Embryonic facial prominence (tissue), 1 donor: ENCODE results near the gene IGFL4.
A peak's percentile ranks its signal among the peaks of the same experiment; 100 is the strongest.

Source experiments
- DNase-seq: peaks from one replicate; pipeline ENCODE4 v3.0.0-alpha.2; 2016; ENCODE audit errors: extremely low spot score

IGFL4 gene

DNA sequence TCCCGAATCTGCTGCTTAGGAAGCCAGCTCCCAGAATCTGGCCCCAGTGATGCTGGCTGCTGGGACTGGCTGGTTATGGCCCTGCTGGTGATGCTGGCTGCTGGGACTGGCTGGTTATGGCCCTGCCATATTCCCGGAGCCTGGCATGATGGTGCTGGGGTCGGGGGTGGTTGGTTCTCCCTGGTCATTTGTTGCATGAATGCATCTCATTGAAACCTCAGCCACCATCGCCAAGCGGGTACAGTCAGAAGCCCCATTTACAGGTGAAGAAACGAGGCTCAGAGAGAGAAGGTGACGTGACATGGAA is 20.0 kb downstream of the IGFL4 start:
- no peak for DNase-seq

DNA sequence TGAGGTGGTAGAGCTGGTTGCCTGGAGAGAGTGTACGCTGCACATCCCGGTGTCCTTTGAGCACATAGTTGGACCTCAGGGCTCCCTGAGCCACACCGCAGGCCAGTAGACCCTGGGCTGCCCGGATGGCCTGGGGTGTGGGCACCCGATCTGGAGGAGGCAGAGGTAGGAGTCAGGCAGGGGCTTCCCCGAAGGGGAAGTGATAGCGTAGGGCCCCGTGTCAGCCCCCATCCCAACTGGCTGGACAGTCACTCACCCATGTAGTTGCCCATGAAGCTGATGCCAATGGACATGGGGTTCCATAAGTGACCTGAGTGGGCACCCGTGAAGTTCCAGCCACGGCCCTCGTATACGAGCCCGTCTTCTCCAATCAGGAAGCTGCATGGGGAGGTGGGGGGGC is 21.5 kb downstream of the IGFL4 start:
- no peak for DNase-seq

DNA sequence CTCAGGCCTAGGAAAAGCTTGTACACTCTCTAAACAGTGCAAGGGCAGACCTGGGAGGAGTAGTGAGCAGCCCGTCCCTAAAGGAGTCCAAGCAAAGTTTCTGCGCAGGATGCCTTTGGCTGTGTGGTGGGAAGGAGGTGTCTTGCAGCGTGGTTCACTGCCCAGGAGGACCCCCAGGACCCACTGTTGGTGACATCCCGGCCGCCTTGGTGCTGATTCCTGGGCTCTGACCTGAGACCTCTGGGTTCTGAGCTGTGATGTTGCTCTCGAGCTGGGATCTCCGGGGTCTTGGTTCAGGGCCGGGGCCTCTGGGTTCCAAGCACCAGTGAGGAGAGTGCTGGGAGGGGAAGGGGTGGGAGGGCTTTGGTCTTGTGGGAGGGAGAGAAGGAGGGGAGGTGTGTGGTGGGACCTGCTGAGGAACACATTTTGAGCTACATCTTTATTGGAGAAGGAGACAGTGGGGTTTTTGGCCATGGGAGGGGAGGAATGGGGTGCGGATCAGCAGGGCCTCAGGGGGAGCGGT is 22.0 kb downstream of the IGFL4 start:
- no peak for DNase-seq

DNA sequence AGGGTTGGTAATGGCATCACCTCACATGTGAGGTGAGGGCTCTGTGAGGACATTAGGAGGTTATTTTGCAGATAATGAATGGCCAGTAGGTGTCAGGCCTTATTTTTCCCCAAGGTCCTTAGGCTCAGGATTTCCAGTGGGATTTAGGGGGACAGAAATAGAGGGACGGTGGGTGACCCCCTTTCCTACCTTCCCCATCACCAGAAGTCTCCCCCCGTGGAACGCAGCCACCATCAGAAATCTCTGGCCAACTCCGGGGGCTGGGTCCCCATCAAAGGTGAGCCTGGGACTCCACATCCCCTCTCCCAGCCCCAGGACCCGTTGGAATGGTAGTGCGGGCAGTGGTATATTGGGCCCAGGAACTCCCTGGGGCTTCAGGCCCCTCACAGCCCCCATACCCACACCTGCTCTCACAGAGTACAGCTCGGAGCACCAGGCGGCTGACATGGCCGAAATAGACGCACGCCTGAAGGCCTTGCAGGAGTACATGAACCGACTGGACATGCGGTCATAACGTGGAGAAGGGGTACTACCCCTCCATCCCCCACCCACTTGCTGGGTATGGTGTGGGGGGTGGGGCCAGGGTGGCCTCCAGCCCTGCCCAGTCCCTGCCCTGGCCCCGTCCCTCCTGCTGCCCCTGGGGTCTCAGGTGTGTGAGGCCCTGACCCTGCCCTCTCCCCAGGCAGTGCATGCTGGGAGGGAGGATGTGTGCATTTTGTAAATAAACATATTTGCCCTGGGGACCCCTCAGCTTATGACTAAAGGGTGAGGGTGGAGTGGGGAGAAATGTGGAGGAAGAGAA is 22.7 kb downstream of the IGFL4 start:
- DNase-seq, result no peak

DNA sequence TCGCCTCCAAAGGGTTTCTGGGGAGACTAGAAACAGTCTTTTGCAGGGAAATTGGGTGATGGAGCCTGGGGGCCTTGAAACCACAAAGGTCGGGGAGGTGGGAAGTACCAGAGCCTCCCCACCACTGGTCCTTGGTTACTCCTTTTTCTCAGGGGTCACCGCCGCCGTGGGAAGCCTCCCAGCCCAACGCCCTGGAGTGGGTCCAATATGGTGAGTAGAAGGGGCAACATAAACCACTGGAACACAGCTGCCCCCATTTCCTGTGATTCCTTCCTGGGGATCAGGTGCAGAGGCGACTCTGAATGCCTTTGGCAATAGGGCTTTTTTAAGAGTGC is 23.7 kb downstream of the IGFL4 start:
- no peak for DNase-seq

DNA sequence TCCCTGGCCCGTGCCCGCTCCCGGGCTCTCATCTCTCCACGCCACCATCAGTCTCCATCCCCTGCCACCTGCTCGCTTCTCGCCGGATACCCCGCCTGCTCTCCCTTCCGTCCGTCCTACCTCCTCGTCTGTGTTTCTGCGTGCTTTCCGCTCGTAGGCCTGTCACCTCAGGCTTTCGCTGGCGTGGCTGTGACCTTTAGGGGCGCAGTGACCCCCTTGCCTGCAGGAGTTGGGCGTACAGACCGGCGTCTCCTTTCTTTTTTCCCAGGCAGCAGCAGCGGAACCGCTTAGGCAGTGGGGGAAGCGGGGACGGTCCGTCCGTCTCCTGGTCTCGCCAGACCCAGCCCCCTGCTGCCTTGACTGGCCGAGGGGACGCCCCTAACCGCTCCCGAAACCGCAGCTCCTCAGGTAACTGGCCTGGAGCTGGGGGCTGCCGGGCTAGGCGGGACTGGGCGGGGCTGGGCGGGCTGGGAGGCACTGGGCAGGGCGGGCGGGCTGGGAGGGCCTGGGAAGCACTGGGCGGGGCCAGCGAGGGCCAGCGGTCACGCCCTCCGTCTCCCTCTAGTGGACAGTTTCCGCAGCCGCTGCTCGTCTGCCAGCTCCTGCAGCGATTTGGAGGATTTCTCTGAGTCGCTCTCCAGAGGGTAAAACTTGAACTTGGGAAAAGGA is 24.2 kb downstream of the IGFL4 start:
- peak; percentile 28 for DNase-seq

DNA sequence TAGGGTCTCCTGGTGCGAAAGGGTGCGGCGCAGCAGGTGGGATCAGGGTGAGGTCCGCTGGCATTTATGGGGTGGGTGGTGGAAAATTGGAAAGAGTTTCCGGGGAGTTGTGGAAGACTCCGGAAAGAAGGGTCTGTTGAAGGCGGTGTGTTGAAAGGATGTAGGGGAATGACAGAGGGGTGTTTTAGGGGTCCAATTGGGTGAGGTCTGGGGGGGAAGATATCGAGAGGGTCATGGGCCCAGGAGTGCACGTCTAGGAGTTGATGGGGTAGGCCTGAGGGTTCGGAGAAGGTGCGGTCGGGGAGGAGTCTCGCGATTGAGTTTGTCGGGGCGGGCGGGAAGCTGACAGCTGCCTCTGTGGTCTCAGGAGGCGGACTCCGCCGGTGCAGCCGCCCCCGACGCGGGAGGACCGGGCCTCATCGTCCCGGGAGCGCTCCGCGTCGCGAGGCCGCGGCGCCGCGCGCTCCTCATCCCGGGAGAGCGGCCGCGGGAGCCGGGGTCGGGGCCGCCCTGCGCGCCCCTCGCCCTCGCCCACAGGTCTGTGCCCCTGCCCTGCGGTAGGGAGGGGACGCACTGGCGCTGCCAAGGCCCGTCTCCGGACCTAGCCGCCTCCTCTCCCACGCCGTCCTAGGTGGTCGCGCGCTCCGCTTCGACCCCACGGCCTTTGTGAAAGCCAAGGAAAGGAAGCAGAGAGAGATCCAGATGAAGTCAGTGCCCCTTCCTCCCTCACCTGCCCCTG is 24.9 kb downstream of the IGFL4 start:
- no peak for DNase-seq

DNA sequence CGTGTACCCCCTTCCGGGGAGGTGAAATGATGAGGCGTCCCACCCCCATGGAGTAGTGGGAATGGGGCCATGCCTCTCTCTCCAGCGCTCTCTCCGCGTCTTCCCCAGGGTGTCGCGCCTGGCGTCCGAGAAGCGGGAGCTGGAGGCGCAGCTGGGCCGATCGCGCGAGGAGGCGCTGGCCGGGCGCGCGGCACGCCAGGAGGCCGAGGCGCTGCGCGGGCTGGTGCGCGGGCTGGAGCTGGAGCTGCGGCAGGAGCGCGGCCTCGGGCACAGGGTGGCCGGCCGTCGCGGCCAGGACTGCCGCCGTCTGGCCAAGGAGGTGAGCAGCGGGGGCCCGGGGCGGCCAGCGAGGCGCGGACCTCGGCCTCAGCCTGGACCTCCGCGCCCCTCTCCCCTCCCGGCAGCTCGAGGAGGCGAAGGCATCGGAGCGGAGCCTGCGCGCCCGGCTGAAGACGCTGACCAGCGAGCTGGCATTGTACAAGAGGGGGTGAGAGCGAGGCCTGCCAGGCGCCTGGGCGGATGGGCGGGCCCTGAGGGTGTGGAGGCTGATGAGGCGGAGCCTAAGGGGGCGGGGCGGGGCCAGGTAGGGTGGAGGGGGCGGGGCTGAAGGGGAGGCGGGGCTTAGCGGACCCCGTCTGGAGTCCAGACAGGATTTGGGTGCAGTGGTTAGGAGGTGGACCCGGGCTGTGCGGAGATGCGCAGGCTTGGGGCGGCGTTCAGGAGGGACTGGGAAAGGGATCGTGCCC is 25.7 kb downstream of the IGFL4 start:
- no peak for DNase-seq

DNA sequence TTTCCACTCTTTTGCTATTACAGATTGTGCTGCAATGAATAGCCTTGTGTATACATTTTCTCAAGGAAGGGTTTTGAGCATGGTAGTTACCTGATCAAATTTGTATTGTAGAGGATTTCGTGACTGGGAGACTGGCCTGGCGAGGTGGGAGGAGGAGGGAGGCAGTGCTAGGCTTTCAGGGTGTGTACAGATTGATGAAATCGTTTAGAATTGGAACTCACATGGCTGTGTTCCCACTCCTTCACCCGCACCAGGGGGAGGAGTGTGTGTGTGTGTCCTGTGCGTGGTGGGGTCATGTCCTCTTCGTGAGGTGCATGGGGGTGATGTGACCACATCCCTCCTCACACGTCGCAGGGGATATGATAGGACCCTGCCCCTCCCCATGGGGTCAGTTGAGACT is 26.3 kb downstream of the IGFL4 start:
- no peak for DNase-seq

DNA sequence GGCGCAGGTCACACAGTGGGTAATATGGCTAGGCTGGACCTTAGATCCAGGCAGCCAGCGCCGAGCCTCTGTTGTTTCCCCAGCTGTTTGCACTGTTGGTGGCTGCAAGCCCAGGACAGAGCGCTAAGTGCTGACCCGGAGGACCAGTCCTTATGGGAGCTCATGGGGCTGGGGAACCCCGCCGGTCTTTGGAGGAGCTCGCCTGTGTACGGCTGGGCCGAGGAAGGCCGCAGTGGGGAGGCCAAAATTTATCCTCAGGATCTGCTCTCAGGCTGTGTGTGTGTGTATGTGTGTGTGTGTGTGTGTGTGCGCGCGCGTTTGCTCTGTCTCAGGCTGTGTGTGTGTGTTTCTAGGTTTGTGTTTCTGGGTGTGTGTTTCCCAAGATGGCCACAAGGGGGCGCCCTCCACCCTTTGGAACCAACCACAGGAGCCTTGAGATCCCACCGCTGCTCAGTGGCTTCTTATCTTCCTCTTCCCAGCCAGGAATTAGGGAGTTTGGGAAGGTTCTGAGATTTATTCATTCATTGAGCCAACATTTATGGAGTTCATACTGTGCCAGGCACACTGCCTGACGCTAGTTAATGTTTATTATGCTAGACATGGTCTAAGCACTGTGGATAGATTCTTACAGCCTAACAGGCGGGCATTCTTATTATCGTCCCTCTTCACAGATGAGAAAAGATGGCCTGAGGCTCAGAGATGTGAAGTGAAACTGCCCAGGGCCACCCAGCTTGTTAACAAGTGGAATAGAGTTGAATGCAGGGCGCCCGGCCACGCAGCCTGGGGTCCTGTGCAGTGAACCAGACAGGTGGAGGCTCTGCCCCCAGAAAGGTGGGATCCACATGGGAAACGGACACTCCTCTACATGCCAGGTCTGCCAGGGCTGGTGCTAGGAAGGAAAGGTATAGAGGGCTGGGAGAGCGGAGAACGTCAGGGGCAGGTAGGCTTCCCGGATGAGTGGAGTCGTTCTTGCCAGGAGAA is 31.0 kb downstream of the IGFL4 start:
- no peak for DNase-seq

DNA sequence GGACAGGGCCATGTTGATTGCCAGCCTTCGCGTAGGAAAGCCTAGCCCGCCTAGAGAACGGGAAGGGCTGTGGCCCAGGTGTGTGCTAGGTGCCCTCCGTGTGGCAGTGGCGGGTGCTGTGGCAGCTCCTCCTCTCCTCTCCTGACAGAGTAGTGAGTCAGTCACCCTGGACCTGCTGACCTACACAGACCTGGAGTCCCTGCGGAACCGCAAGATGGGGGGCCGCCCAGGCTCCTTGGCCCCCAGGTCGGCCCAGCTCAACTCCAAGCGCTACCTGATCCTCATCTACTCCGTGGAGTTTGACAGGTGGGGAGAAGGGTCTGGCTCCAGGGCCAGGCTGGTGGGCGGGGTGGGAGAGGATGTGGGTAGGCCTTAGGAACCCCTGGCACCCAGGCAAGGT is 34.4 kb downstream of the IGFL4 start:
- DNase-seq, result no peak

DNA sequence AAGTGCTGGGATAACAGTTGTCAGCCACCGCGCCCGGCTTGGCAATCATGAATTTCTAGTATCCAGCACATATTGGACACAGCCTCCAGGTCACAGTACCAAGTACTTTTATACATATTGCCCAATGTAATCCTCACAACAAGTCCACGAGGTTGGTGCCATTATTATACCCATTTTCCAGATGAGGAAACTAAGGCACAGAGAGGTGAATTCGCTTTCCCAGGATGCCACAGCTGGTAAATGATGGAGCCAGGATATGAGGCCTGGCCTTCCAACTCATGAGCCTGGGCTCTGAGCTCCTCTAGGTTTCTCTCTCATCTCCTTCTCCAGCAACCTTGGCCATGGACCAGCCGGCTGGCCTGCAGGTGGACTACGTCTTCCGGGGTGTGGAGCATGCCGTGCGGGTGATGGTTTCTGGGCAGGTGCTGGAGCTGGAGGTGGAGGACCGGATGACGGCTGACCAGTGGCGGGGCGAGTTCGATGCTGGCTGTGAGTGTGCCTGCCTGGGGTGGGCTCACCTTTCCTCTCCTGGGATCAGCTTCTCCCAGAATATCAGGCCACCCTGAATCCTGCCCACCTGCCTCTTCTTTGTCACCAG is 38.0 kb downstream of the IGFL4 start:
- DNase-seq, result no peak

DNA sequence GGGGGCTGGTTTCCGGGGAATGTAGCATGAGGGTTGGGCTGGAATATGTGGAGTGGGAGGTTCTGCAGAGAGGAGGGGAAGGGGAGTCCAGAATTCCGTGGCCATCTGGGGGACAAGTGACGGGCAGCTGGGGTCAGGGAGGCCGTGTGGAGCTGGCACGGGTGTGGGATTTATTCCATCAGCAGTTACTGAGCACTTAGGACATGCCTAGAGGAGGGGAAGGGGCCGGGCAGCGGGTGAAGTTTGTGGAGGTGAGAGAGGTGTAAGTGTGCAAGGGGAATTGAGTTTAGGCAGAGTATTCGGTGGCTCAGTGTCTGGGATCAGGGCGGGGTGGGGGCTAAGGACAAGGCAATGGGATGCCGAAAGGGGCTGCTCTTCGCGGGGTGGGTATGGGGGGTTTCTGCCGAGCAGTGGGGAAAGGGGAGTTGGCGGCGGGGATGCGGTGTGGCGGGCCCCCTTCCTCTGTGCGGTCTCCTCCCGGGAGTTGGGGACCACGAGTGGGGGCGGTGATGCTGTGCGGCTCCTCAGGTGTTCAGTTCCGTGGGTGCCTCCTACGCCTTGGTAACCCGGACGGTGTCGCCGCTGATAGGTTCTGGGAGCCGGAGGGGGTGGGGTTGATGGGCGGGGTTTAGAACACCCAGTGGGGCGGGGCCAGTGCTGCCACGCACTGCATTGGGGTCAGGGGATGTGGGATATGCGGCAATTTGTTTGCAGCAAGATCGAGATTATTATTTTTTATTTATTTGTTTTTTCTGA is 40.1 kb downstream of the IGFL4 start:
- no peak for DNase-seq

DNA sequence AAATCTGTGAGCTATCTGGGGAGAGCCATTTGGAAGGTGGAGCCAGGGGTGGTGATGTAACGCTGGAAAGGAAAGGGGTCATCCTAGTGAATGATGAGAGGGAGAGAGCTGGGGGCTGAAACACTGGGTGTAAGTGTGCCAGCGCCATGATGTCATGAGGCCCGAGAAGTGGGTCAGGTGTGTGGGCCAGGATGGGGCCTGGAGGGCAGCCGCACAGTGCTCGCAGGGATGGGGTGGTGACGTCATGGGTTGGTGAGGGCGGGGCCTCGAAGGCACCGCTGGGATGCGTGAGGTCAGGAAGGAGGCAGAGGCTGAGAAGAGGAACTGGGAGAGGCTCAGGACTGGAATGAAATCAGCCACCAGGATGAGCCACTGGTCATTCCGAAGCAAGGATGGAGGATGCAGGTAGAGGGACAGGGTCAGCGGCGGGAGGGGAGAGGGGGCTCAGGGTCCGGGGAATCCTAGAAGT is 41.1 kb downstream of the IGFL4 start:
- no peak for DNase-seq

DNA sequence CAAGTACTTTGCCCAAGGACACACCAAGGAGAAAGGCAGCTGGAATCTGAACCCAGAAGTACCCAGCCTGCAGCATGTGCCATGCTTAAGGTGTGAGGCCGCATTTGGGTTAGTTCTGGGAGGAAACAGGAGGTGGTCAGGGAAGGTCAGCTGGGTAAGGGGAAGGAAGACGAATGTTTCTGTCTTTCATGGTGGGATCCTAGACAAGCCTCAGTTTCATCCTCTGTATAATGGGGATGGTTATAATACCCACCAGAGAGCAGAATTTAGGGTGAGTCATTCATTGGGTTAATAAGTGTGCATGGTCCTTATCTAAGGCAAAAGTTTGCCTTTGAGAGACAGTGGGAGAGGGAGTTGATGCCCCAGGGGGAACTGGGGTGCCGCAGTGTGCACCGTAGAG is 42.0 kb downstream of the IGFL4 start:
- no peak for DNase-seq

DNA sequence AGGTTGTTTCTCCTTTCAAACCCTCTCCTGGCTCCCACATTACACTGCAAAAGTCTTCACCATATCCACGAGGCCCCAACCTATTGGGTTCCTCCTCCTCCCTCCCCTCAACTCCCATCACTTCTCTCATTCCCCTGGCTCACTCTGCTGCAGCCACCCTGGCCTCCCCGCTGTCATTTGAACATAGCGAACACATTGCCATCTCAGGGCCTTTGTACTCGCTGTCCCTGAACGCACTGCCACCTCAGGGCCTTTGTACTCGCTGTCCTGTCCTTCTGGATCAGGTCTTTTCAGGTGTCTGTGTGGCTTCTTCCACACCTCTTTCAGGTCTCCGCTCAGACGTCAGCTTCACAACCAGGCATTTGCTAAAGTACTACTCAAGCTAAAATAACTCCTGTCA is 43.9 kb downstream of the IGFL4 start:
- DNase-seq, result no peak

DNA sequence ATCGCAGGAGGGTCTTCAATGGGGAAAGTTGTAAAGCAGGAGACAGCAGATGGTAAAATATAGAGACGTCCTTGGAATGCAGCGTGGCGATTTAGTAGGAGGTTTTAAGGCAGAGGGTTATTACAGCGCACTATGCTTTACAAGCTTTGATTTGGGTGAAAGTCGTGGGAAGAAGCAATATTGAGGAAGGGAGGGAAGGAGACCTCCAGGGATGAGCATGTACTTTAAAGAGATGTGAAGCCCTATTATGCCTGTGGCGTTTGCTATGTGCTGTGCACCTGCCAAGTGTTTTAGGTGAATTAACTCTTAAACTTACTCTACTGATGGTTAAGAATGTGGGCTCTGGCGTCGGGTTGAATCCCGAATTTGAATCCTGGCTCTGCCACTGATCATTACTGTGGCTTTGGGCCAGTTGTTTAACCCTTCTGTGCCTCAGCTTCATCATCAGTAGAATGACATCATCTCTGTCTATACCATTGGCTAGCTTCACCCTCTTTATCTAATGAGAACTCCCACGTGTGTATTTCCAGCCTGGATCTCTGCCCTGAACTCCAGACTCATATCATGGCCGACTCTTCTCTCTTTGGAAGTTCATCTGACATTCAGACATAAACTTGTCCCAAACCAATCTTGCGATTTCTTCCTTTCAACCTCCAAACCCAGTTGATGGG is 45.0 kb downstream of the IGFL4 start:
- DNase-seq, result no peak

DNA sequence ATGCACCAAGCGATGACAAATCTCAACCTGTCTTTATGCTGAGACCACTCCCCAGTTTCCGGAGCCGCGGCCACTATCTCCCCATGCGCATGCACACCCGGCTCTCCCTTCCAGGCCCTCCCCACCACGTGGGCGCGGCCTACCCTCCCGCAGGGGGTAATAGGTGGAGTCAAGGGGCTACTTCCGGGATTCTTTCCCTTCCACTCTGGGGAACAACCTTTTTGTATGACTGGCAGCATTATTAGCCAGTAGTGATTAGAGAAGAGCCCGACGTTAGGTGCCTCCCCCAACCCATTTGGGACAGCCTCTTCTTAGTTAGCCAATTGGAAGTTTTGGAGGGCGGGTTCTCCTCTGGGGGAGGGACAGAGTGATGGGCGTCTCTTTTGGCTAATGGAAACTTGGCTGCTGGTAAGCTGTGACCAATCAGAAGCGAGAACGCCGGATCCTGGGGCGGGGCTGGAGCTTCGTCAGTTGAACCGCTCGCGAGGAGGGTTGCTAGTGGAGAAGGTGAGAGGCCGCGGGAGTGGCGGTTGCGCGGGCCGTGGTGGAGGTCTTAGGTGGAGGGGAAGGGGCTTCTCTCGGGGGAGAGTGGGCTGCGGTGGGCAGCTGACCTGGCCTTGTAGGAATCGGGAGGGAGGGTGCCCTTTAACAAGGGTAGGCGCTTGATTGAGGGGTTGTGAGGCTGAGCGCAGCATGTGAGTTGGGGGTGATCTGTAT is 45.6 kb downstream of the IGFL4 start, which contains the start of gene CCDC61:
TSS of gene CCDC61 (plus strand) at position 470 of the 717 bp plus-strand sequence. CDS start 7,552 bp downstream, outside the sequence.
- peak; percentile 99 for DNase-seq
